Measurements from ENCODE around the gene SLC35F1.

Gene SLC35F1

GRCh38 chr6:118318648-118319047, 411.6 kb downstream of the SLC35F1 start:
- no peak for DNase-seq

GRCh38 chr6:118319416-118319815, 412.4 kb downstream of the SLC35F1 start:
- no peak for DNase-seq

GRCh38 chr6:118319894-118320649, 413.0 kb downstream of the SLC35F1 start:
- DNase-seq = no peak

GRCh38 chr6:118320652-118321051, 413.6 kb downstream of the SLC35F1 start:
- no peak for DNase-seq

- no peak for DNase-seq
Observed at GRCh38 chr6:118324116-118324515, 417.1 kb downstream of the SLC35F1 start.

- no peak for DNase-seq
Observed at GRCh38 chr6:118325220-118325860, 418.3 kb downstream of the SLC35F1 start.

GRCh38 chr6:118326712-118327111, 419.6 kb downstream of the SLC35F1 start:
- no peak for DNase-seq

- no peak for DNase-seq
Observed at GRCh38 chr6:118327237-118327636, 420.2 kb downstream of the SLC35F1 start.

GRCh38 chr6:118333772-118334171, 426.7 kb downstream of the SLC35F1 start:
- no peak for DNase-seq

- no peak for DNase-seq
Observed at GRCh38 chr6:118334634-118335033, 427.6 kb downstream of the SLC35F1 start.

- DNase-seq = no peak
Observed at GRCh38 chr6:118335325-118335816, 428.3 kb downstream of the SLC35F1 start.

- no peak for DNase-seq
Observed at GRCh38 chr6:118344014-118344670, 437.1 kb downstream of the SLC35F1 start.

- DNase-seq = peak in 1 of 2 experiments; percentile 18
Observed at GRCh38 chr6:118350881-118351430, 443.9 kb downstream of the SLC35F1 start.

GRCh38 chr6:118353564-118353963, 446.5 kb downstream of the SLC35F1 start:
- no peak for DNase-seq

GRCh38 chr6:118354641-118355040, 447.6 kb downstream of the SLC35F1 start:
- no peak for DNase-seq

GRCh38 chr6:118356054-118356453, 449.0 kb downstream of the SLC35F1 start:
- DNase-seq = no peak

GRCh38 chr6:118356686-118357085, 449.6 kb downstream of the SLC35F1 start:
- no peak for DNase-seq
